22Rv1 (cell line): ENCODE data around the gene RBM28.
A peak's percentile ranks its signal among the peaks of the same experiment; 100 is the strongest.

Experiments used
- H3K27ac ChIP-seq: fragments of 450-650 bp; 2 replicates; pipeline ENCODE4 v1.5.1; 2017
- ZFX ChIP-seq: fragments of 450-650 bp; IDR thresholded peaks from 2 replicates; pipeline ENCODE4 v1.6.1; 2017; ENCODE audit warnings: antibody characterized with exemption, borderline replicate concordance
- TF ChIP-seq, protein P1 (sequence below): fragments of 450-650 bp; IDR thresholded peaks from 2 replicates; pipeline ENCODE4 v1.5.1; 2017; ENCODE audit warnings: mild to moderate bottlenecking

Gene RBM28

DNA sequence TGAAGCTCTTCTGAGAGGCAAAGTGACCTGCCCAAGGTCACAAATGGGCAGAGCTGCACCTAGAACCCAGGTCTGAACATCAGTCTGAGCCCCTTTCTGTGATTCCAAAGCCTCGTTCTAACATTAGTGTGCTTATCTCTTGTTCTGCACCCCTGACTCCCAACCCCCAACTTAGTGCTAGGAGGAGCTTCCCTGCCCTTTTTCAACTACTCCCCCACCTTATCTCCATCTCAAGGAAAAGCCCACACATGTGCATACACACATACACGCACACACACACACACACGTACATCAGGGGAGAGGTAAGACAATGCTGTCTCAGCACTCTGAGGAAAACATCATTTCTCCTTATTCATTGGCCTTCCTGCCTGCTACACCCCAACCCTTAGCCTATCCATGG is 9.5 kb upstream of the RBM28 start:
- no peak overlapping the region for H3K27ac ChIP-seq
- TF ChIP-seq, protein P1, sequence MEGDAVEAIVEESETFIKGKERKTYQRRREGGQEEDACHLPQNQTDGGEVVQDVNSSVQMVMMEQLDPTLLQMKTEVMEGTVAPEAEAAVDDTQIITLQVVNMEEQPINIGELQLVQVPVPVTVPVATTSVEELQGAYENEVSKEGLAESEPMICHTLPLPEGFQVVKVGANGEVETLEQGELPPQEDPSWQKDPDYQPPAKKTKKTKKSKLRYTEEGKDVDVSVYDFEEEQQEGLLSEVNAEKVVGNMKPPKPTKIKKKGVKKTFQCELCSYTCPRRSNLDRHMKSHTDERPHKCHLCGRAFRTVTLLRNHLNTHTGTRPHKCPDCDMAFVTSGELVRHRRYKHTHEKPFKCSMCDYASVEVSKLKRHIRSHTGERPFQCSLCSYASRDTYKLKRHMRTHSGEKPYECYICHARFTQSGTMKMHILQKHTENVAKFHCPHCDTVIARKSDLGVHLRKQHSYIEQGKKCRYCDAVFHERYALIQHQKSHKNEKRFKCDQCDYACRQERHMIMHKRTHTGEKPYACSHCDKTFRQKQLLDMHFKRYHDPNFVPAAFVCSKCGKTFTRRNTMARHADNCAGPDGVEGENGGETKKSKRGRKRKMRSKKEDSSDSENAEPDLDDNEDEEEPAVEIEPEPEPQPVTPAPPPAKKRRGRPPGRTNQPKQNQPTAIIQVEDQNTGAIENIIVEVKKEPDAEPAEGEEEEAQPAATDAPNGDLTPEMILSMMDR = no peak
- TF ChIP-seq ZFX = no peak

DNA sequence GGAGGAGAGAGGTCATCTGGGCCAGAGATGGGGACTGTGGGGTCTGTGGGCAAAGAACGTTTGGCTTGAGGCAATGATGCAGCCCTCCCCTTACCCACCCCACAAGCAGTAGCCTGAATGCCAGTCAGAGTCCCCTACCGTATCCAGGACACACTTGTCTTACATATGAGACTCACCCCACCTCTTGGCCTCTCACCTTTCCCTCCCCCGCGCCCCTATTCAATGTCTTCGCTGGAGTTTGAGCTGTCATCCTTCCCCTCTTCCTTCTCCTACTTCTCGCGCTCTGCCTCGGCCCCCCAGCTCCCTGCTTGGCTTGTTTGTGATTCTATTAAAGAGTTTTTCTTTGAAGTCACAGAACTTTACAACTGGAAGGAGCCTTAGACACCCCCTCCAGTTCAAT is 8.9 kb upstream of the RBM28 start:
- TF ChIP-seq, protein P1 = no peak
- no peak for TF ChIP-seq ZFX
- H3K27ac ChIP-seq = no peak overlapping the region

DNA sequence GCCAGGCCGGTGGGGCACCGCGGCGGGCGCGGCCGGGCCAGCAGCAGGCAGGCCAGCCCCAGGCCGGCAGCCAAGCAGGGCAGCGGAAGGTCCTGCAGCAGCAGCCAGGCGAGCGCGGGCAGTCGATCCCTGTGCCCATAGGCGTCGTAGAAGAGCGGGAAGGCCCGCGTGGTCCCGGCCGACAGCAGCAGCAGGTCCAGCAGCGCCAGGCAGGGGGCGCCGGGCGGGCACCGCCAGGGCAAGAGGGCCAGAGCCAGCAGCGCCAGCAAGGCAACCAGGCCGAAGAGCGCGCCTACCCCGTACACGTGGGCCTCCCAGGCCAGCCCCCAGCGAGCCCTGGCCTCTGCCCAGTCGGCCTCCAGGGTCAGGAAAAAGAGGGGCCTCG is 8.4 kb upstream of the RBM28 start:
- H3K27ac ChIP-seq = no peak overlapping the region
- no peak for TF ChIP-seq ZFX
- TF ChIP-seq, protein P1 = peak; percentile 96

DNA sequence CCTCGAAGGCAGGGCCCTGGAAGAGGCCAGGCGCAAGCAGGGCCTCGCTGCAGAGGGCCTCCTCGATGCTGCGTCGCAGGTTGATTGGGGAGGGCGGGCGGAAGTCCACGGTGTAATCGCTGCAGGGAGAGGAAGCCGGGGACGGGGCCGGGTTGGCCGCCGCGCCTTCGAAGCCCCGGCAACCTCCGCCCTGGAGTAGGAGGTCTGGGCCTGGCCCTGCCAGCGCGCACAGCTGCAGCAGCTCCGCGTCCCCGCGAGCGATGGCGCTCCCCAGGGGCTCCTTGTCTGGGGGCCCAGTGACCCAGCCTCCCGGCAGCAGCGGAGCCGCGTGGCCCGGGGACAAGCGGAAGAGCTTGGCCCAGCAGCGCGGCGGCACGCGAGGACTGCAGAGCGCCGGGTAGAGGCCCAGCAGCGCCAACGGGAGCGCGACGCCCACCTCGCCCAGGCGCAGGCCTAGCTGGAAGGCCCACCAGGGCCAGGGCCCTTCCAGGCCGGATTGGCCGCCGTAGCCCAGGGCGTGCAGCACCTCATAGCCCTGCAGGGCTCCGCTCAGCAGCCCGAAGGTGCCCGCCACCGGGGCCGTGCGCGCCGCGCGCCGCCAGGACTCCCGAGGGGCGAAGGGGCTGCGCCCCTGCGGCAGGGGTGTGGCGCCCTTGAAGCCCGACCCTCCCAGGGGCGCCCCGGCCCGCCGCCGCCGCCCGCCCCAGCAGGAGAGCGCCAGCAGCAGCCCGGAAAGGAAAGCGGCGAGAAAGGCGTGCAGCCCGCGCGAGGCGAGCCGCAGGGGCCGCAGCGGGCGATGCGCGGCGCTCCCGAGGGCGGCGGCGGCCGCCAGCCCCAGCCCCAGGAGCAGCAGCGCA is 7.8 kb upstream of the RBM28 start:
- H3K27ac ChIP-seq = no peak overlapping the region
- TF ChIP-seq ZFX = no peak
- TF ChIP-seq, protein P1 = no peak

DNA sequence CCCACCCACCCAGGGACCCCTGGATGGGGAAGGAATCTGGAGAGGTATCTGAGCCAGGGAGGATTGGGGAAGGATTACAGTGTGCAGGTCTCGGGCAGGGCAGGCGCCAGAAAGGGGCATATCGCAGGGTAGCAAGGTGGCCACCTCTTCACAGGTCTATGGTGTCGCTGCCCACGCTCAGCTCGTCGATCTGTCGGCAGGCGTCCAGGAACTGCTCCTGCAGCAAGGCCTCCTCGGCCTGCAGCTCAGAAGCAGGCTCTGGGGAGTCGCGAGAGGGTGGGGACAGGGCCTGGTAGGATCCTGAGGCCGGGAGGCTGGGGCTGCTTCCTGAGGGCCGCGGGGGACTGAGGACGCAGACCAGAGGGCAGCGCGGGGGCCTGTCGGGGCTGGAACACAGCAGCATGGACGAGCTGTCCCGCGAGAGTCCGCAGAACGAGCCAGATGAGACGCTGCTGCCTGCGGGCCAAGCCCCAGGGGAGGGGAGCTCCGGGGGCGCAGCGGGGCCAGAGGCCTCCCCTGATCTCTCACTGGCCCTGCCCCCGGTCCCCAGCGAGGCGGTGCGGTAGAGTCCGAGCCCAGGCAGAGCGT is 7.1 kb upstream of the RBM28 start:
- H3K27ac ChIP-seq = no peak overlapping the region

DNA sequence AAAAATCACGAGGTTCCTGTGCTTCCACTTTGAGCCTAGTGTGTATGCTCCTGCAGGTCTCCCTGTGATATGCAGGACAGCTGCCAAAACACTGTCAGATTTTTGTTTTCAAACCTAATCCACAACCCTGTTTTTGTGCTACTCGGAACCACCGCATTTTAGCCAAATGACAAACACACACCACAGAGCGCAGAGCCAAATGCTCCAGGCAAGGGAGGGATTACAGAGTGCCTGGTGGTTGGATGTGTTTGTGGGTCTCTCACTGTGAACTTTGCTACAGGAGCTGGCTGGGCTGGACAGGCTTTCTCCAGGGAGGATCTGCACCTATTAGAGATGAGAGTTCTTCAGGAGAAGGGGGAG is 5.7 kb upstream of the RBM28 start:
- H3K27ac ChIP-seq = no peak overlapping the region
- no peak for TF ChIP-seq ZFX
- TF ChIP-seq, protein P1 = no peak

More for the DNA sequence above, 7.1 kb upstream of the RBM28 start:
- TF ChIP-seq ZFX = no peak
- TF ChIP-seq, protein P1 = no peak

DNA sequence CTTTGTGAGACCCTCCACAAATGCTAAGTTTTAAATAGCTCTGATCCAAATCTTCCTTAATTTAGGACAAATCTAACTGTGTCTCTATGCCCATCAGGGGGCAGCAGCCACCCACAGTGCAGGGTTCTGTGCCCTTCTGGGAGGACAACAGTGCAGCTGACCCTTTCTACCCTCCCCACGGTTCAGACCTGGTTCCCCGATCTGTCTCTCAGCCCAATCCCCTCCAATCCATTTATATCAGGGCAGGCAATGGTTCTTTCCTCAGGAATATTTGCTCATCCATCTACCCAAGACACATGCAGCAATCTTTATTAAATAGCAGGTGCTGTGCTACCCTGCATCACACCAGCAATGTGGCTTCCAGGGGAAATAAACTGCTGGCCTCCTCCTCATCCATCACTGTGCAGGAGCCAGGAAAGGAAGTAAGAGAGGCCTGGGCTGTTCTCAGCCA is 4.0 kb upstream of the RBM28 start:
- no peak overlapping the region for H3K27ac ChIP-seq
- TF ChIP-seq, protein P1 = peak; percentile 85
- TF ChIP-seq ZFX = no peak
